PC-9 (cell line): ENCODE data around the gene PBX2.

ENCODE experiments used
- CTCF ChIP-seq: fragments of 200-600 bp; sonication (generic); conservative IDR thresholded peaks from 2 replicates; pipeline ENCODE4 v1.6.1; 2017; ENCODE audit warnings: mixed run types, antibody characterized with exemption, mild to moderate bottlenecking, moderate library complexity
- EZH2 ChIP-seq: fragments of 200-600 bp; sonication (generic); IDR thresholded peaks from 2 replicates; pipeline ENCODE4 v1.8.0; 2017; ENCODE audit warnings: antibody characterized with exemption, low read depth

GRCh38 chr6:32153564-32154513 lies 36.2 kb downstream of the PBX2 start, which contains the start of gene PPT2:
- TF ChIP-seq CTCF (peak; percentile 45; the same call in 1 of the 2 replicates), EZH2 (no peak)
